Activated T-cell treated with anti-CD3 and anti-CD28 coated beads, Interleukin-2, amount 50 U/mL, for 1 hour (primary cell): ENCODE results near the gene P2RX4.
"Not testable (repeated sequence)": the region's sequence is repeated elsewhere in the genome, so short reads cannot be mapped to it uniquely, and the experiment has no call there.

Experiments used
- DNase-seq: peaks from one replicate; pipeline ENCODE4 v3.0.0-alpha.2; 2020

The P2RX4 gene

DNA sequence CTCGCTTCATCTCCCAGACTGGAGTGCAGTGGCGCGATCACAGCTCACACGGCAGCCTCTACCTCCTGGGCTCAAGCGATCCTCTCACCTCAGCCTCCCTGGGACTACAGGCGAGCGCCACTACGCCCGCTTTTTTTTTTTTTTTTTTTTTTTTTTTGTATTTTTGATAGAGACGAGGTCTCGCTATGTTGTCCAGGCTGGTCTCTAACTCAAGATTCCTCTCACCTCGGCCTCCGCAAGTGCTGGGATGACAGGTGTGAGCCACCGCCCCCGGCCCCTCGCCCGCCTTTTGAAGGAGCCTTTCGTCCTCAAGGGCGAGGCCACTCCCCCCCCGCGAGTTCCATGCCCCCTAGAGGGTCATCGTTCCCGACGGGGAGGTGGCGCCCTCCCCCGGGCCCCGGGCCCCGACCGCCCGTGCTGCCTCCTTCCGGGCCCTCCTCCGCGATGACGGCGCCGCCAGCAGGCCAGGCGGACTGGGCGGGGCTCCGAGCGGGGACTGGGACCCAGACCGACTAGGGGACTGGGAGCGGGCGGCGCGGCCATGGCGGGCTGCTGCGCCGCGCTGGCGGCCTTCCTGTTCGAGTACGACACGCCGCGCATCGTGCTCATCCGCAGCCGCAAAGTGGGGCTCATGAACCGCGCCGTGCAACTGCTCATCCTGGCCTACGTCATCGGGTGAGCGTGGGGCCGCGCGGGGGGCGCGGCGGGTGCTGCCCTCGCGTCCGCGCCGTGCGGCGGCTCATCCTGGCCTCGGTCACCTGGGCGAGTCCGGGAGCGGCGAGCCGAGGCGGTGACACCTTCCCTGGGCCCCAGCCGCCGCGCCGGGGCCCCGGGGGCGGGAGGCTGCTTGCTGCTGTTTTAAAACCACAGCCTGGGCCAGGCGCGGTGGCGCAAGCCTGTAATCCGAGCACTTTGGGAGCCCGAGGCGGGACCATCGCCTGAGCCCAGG, at the start of gene P2RX4:
Gene P2RX4 (plus strand): TSS at position 506 of the 949 bp plus-strand sequence. CDS start 36 bp downstream, at position 542.
- DNase-seq: peak; percentile 91

DNA sequence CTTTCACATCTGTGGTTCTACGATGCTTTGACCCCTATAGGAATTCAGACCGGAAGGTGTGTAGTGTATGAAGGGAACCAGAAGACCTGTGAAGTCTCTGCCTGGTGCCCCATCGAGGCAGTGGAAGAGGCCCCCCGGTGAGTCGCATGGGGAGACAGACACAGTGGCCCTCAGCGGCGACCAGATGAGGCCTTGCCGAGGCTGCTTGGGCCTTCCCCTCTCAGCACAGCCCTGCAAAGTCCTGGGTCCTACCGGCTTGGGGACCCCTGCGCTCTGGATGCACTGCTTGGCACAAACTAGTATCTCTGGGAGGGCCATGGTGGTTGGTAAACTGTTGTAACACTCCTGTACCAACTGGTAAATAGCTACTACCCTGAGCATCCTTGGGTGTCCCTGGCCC, 47.5 kb upstream of the P2RX4 start:
- no peak for DNase-seq

GRCh38 chr12:121162985-121163384, 46.9 kb upstream of the P2RX4 start:
- DNase-seq: no peak

GRCh38 chr12:121164839-121165238, 45.1 kb upstream of the P2RX4 start:
- DNase-seq: not testable (repeated sequence)

GRCh38 chr12:121165316-121165715, 44.6 kb upstream of the P2RX4 start:
- no peak for DNase-seq

- no peak for DNase-seq
These were observed 43.6 kb upstream of the P2RX4 start for GRCh38 chr12:121166356-121166755.

- DNase-seq: no peak
These were observed 42.6 kb upstream of the P2RX4 start for GRCh38 chr12:121167232-121167820.

DNA sequence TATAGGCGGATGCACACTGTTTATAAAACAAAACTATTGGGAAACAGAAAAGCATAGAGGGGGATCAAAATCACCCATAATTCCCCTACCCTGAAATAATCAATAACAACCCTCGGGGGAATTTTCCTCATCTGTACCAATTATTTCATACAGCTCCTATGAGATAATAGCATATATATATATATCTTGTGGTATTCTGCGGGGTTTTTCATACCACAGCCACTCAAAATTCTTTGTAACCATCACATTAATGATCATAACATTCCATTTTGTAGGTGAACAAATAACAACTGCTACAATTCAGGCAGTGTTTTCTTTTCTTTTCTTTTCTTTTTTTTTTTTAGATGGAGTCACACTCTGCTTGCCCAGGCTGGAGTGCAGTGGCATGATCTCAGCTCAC, 42.0 kb upstream of the P2RX4 start:
- no peak for DNase-seq

GRCh38 chr12:121170151-121170550, 39.8 kb upstream of the P2RX4 start:
- DNase-seq: no peak

DNA sequence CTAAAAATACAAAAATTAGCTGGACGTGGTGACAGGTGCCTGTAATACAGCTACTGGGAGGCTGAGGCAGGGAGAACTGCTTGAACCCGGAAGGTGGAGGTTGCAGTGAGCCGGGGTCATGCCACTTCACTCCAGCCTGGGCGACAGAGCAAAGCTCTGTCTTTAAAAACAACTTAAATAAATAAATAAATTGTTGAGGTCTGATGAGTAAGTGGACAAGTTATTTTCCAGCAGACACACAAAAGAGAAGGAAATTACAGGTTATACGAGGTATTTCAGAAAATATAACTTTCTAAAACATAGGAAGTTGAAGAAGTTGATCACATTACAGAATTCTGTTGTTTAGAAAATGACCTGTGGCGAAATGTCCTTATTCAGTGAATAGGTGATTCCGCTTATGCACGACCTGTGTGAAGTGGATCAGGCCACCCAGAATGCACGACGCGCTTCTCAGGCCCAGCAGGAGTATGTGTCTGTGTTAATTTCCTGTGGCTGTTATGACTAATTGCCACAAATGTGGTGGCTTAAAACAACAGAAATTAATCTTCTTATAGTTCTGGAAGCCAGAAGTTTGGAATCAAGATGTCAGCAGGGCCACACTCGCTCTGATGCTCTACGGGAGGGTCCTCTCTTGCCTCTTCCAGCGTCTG, 39.2 kb upstream of the P2RX4 start:
- DNase-seq: no peak

- DNase-seq: no peak
These were observed 37.8 kb upstream of the P2RX4 start for GRCh38 chr12:121172145-121172544.

- no peak for DNase-seq
These were observed 34.4 kb upstream of the P2RX4 start for GRCh38 chr12:121175383-121176119.

DNA sequence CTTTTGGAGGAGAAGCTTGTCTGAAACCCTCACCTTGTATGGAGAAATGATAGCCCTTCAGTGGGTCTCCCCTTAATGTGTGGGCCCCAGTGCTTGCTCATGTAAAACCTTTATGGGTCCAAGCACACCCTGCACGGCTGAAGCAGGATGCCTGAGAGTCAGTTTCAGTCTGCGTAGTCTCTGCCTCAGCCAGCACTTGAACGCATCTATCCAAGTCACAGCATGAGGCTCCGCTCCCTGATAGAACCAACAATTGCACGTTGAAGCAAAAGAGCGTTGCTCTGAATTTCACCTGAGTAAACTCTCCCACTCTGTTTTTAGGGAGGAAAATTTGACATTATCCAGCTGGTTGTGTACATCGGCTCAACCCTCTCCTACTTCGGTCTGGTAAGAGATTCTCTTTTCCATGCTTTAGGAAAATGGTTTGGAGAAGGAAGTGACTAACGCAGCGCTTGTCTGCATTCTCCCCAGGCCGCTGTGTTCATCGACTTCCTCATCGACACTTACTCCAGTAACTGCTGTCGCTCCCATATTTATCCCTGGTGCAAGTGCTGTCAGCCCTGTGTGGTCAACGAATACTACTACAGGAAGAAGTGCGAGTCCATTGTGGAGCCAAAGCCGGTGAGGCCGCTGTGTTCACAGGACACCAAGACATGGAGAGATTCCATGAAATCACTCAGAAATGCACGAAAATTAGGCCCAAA, 33.0 kb upstream of the P2RX4 start:
- no peak for DNase-seq

DNA sequence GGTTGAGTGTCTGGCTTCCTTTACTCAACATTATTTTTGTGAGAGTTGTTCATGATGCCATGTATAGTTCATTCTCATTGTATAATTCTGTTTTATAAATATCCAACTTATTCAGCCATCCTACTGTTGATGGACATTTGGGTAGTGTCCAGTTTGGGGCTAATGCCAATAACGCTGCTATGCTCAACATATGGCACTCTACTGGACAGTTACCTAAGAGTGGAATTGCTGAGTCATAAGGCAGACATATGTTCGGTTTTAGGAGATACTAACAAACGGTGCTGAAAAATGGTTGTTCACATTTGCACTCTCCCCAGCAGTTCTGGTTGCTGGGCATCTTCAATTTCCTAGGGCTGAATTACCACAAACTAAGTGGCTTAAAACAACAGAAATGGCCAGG, 28.7 kb upstream of the P2RX4 start:
- no peak for DNase-seq

DNA sequence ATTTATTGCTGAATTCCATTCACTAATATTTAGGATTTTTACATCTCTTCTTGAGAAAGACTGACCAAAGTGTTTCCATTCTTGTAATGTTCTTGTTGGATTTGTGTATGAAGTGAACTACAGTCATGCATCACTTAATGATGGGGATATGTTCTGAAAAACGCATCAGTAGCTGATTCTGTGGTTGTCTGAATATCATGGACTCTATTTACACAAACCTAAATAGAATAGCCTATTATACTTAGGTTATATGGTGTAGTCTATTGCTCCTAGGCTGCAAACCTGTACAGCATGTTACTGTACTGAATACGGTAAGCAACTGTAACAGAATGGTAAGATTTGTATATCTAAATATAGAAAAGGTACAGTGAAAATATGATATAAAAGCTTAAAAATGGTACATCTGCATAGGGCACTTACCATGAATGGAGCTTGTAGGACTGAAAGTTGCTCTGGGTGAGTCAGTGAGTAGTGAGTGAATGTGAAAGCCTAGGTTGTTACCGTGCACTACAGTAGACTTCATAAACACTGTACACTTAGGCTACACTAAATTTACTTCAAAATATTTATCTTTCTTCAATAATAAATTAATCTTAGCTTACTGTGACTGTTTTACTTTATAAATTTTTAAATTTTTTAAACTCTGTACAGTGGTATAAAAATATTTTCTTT, 27.6 kb upstream of the P2RX4 start:
- no peak for DNase-seq

GRCh38 chr12:121184425-121184824, 25.5 kb upstream of the P2RX4 start:
- DNase-seq: no peak

GRCh38 chr12:121184984-121185889, 24.7 kb upstream of the P2RX4 start:
- DNase-seq: no peak

GRCh38 chr12:121186826-121187225, 23.1 kb upstream of the P2RX4 start:
- no peak for DNase-seq

GRCh38 chr12:121187501-121187900, 22.4 kb upstream of the P2RX4 start:
- no peak for DNase-seq

DNA sequence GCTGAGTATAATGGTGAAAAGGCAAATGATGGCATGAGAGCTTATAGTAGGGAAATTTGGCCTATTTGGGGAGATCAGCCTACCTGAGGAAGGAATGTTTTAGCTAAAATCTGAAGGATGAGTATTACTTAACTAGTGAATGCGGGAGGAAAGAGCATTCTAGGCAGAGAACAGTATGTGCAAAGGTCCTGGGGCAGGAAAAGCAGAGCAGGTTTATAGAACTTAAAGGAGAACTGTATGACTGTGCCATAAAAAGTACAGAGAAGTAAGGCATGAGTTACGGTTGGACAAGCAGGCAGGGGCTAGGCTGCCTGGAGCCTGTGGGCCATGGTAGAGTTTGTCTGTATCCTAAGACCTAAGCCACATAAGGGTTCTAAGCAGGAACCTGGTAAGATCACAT, 21.7 kb upstream of the P2RX4 start:
- no peak for DNase-seq

GRCh38 chr12:121189131-121189530, 20.8 kb upstream of the P2RX4 start:
- DNase-seq: no peak
